ENCODE data around the gene CORO2A. TPM values are rescaled to one million over a fixed set of nuclear protein-coding genes. Genes with fewer than 3 reads are reported as not detected.

Gene CORO2A
- total RNA-seq, 4 donors from 2014 or later: 1.1 to 3.5 (median 2.1) TPM

- peak; percentile 53 to 66 for DNase-seq
- peaks cover 6 to 27% of the 10 kb centered on the region in 2 donors for H3K4me1 ChIP-seq
- peak overlapping the region in 2 of 3 donors; percentile 51 to 52 for H3K27ac ChIP-seq
- no peaks in the 10 kb centered on the region for H3K27me3 ChIP-seq
- H3K36me3 ChIP-seq: no peaks in the 10 kb centered on the region
- intact Hi-C loops (cut with DNase I): no loop called here
- 29 to 36% methylated on average over 5 of the region's 5 CpGs for WGBS, 2 donors
- H3K4me3 ChIP-seq (replicated peaks in 1 of 3): no peak overlapping the region
- H3K9me3 ChIP-seq: no peaks in the 10 kb centered on the region
- TF ChIP-seq POLR2A (IDR thresholded peaks at IDR 0.05) (no peak), CTCF (IDR thresholded peaks at IDR 0.05) (no peak)
These were observed 92.5 kb downstream of the CORO2A start for GRCh38 chr9:98099898-98100297.

- DNase-seq: no peak
- Histone ChIP-seq H3K27me3 (no peaks in the 10 kb centered on the region), H3K36me3 (no peaks in the 10 kb centered on the region), H3K9me3 (no peaks in the 10 kb centered on the region), H3K4me1 (peaks cover 6 to 27% of the 10 kb centered on the region in 2 donors), H3K4me3 (replicated peaks in 1 of 3) (no peak overlapping the region), H3K27ac (peak overlapping the region in 2 of 3 donors; percentile 51 to 52)
- 95% methylated on average over 2 of the region's 2 CpGs for WGBS, 2 donors
- TF ChIP-seq CTCF (IDR thresholded peaks at IDR 0.05) (no peak), POLR2A (IDR thresholded peaks at IDR 0.05) (no peak)
- intact Hi-C loops (cut with DNase I): no loop called here
These were observed 93.1 kb downstream of the CORO2A start for GRCh38 chr9:98099346-98099745.

- H3K36me3 ChIP-seq: no peaks in the 10 kb centered on the region
- 47 to 62% methylated on average over 4 of the region's 4 CpGs for WGBS, 2 donors
- intact Hi-C loops (cut with DNase I): no loop called here
These were observed 94.6 kb downstream of the CORO2A start for GRCh38 chr9:98097836-98098235.

GRCh38 chr9:98096091-98096490 is 96.3 kb downstream of the CORO2A start:
- no peak for TF ChIP-seq CTCF (IDR thresholded peaks at IDR 0.05)
- TF ChIP-seq POLR2A (IDR thresholded peaks at IDR 0.05): no peak
- no peak overlapping the region for H3K4me3 ChIP-seq (replicated peaks in 1 of 3)
- no peaks in the 10 kb centered on the region for H3K36me3 ChIP-seq
- DNase-seq: no peak
- no peaks in the 10 kb centered on the region for H3K27me3 ChIP-seq
- H3K9me3 ChIP-seq: no peaks in the 10 kb centered on the region
- H3K27ac ChIP-seq: no peak overlapping the region
- peaks cover 0 to 16% of the 10 kb centered on the region in 2 donors for H3K4me1 ChIP-seq
- 96 to 100% methylated on average over 5 of the region's 5 CpGs for WGBS, 2 donors
- intact Hi-C loops (cut with DNase I): no loop called here

More at GRCh38 chr9:98097836-98098235, 94.6 kb downstream of the CORO2A start:
- Histone ChIP-seq H3K4me1 (peaks cover 6 to 27% of the 10 kb centered on the region in 2 donors), H3K4me3 (replicated peaks in 1 of 3) (no peak overlapping the region), H3K27ac (no peak overlapping the region), H3K27me3 (no peaks in the 10 kb centered on the region), H3K9me3 (no peaks in the 10 kb centered on the region)
- no peak for TF ChIP-seq POLR2A (IDR thresholded peaks at IDR 0.05)
- TF ChIP-seq CTCF (IDR thresholded peaks at IDR 0.05): no peak
- DNase-seq: peak; percentile 32 to 47

GRCh38 chr9:98095401-98095800 is 97.0 kb downstream of the CORO2A start:
- peaks cover 0 to 15% of the 10 kb centered on the region in 2 donors for H3K4me1 ChIP-seq
- no peak for DNase-seq
- intact Hi-C loops (cut with DNase I): no loop called here
- no peak overlapping the region for H3K27ac ChIP-seq
- no peaks in the 10 kb centered on the region for H3K36me3 ChIP-seq
- TF ChIP-seq CTCF (IDR thresholded peaks at IDR 0.05) (no peak), POLR2A (IDR thresholded peaks at IDR 0.05) (no peak)
- no peaks in the 10 kb centered on the region for H3K9me3 ChIP-seq
- 88 to 90% methylated on average over 7 of the region's 7 CpGs for WGBS, 2 donors
- H3K4me3 ChIP-seq (replicated peaks in 1 of 3): no peak overlapping the region
- no peaks in the 10 kb centered on the region for H3K27me3 ChIP-seq
